Ovary (tissue), 3 donors: ENCODE measurements around the gene SLC35C1.

Experiments used
- POLR2A ChIP-seq: fragments of 450-650 bp; IDR thresholded peaks from one replicate; pipeline ENCODE4 v1.6.1; 2017; ENCODE audit warnings: antibody characterized with exemption, mild to moderate bottlenecking, moderate library complexity
- TF ChIP-seq, protein P1 (sequence below), 3 donors: fragments of 450-650 bp in 2 of 3; fragments of 200-600 bp in 1 of 3; IDR thresholded peaks; one replicate each; pipeline versions ENCODE4 v1.5.1 to v1.8.0; 2016 to 2022; ENCODE audit warnings: antibody characterized with exemption in 3 of 3, mild to moderate bottlenecking in 1 of 3
- donor health status: DM: no; HTN: no; CAD: no.

DNA sequence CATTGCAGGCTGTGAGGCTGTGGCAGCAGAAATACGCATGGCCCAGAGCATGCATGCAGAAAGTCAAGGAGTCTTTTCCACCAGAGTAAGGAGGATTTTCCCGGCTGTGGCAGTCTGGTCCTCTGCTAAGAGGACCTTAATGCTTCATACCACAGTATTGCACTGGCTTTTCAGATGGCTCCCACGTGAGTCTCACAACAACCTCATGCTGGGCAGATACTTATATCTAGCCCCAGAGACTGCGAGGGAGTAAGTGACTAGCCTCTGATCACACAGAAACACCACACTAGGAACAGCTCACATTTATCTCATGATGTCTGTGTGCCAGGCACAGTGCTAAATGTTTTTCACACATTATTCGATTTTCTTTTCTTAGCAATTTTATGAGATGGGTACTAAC lies 50.4 kb downstream of the SLC35C1 start:
- TF ChIP-seq, protein P1, sequence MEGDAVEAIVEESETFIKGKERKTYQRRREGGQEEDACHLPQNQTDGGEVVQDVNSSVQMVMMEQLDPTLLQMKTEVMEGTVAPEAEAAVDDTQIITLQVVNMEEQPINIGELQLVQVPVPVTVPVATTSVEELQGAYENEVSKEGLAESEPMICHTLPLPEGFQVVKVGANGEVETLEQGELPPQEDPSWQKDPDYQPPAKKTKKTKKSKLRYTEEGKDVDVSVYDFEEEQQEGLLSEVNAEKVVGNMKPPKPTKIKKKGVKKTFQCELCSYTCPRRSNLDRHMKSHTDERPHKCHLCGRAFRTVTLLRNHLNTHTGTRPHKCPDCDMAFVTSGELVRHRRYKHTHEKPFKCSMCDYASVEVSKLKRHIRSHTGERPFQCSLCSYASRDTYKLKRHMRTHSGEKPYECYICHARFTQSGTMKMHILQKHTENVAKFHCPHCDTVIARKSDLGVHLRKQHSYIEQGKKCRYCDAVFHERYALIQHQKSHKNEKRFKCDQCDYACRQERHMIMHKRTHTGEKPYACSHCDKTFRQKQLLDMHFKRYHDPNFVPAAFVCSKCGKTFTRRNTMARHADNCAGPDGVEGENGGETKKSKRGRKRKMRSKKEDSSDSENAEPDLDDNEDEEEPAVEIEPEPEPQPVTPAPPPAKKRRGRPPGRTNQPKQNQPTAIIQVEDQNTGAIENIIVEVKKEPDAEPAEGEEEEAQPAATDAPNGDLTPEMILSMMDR (IDR thresholded peaks at IDR 0.05) = no peak
- no peak for TF ChIP-seq POLR2A
